ENCODE results near the gene GPATCH1.
A peak's percentile ranks its signal among the peaks of the same experiment; 100 is the strongest.

Gene GPATCH1

GRCh38 chr19:33108161-33108560 lies 27.2 kb downstream of the GPATCH1 start:
- TF ChIP-seq, protein P1, sequence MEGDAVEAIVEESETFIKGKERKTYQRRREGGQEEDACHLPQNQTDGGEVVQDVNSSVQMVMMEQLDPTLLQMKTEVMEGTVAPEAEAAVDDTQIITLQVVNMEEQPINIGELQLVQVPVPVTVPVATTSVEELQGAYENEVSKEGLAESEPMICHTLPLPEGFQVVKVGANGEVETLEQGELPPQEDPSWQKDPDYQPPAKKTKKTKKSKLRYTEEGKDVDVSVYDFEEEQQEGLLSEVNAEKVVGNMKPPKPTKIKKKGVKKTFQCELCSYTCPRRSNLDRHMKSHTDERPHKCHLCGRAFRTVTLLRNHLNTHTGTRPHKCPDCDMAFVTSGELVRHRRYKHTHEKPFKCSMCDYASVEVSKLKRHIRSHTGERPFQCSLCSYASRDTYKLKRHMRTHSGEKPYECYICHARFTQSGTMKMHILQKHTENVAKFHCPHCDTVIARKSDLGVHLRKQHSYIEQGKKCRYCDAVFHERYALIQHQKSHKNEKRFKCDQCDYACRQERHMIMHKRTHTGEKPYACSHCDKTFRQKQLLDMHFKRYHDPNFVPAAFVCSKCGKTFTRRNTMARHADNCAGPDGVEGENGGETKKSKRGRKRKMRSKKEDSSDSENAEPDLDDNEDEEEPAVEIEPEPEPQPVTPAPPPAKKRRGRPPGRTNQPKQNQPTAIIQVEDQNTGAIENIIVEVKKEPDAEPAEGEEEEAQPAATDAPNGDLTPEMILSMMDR (conservative IDR thresholded peaks at IDR 0.05) = no peak
- H3K27ac ChIP-seq = no peak overlapping the region

GRCh38 chr19:33110137-33110910 lies 29.3 kb downstream of the GPATCH1 start:
- TF ChIP-seq, protein P1 (conservative IDR thresholded peaks at IDR 0.05) = no peak
- H3K27ac ChIP-seq = no peak overlapping the region

DNA sequence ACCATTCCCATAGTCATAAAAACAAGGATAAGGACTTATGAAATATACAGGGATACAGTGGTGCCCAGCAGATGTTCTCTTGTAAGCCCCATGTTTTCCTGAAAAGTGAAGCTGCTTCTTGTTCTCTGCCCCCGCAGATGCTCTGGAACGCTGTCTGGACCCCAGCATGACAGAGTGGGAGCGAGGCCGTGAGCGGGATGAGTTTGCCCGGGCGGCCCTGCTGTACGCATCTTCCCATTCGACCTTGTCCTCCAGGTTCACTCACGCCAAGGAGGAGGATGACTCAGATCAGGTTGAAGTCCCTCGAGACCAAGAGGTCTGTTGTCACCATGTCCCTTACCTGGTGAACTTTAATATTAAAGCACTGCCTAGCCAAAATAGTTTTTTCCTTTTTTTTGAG lies 30.6 kb downstream of the GPATCH1 start:
- TF ChIP-seq, protein P1 (conservative IDR thresholded peaks at IDR 0.05) = no peak
- no peak overlapping the region for H3K27ac ChIP-seq

DNA sequence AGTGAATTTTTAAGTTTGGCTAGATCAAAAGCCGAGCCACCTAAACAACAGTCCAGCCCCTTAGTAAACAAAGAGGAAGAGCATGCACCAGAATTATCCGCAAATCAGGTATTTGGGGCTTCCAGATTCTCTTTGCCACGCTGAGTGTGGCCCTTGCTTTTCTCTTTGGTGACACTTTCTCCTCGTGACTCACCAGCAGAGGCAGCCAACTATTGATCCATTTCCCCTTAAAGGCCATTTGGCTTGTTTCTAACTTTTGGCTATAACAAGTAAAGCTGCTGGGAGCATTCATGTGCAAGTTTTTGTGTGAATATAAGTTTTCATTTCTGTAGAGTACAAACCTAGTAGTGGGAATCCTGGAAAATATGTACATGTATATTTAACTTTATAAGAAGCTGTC lies 33.3 kb downstream of the GPATCH1 start:
- TF ChIP-seq, protein P1 (conservative IDR thresholded peaks at IDR 0.05) = no peak
- H3K27ac ChIP-seq = peak overlapping the region; percentile 51

- H3K27ac ChIP-seq = no peak overlapping the region
- TF ChIP-seq, protein P1 (conservative IDR thresholded peaks at IDR 0.05) = no peak
Observed at GRCh38 chr19:33117501-33117900, 36.5 kb downstream of the GPATCH1 start.

DNA sequence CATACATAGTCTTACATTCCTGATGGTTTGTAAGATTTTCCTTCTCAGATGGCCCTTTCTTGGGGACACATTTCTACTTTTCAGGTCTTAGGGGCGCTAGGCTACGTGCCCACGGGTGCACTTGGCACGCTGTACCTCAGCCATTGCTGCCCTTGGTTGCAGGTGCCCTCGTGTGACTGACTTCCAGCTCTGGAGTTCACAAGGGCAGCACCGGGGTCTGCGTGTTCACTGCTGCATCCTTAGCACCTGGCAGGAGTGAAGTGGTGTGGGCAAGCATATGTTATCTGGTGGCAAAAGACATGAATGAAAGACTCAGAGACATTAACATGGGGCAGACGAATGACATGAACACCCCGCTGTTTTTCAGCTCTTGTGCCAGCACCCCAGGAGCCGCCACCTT lies 37.7 kb downstream of the GPATCH1 start:
- TF ChIP-seq, protein P1 (conservative IDR thresholded peaks at IDR 0.05) = no peak
- peak overlapping the region; percentile 38; the same call in 1 of the 2 replicates for H3K27ac ChIP-seq

GRCh38 chr19:33124207-33125098 lies 43.5 kb downstream of the GPATCH1 start:
- H3K27ac ChIP-seq = no peak overlapping the region

More at GRCh38 chr19:33124207-33125098, 43.5 kb downstream of the GPATCH1 start:
- TF ChIP-seq, protein P1 (conservative IDR thresholded peaks at IDR 0.05) = no peak

All from VCaP (cell line).